Activated naive CD4-positive, alpha-beta T cell treated with anti-CD3 and anti-CD28 coated beads, Interleukin-2, amount 10 ng/mL, durations not matched to agents 7 days and 5 days (primary cell): ENCODE results near the gene PLEKHG7.
"Not testable (repeated sequence)": the region's sequence is repeated elsewhere in the genome, so short reads cannot be mapped to it uniquely, and the experiment has no call there.

Source experiments
- CTCF ChIA-PET: fragments of 350-600 bp; sonication (Branson Sonifier 250); formaldehyde crosslinking; loops from one replicate; lab custom pipeline; 2021; ENCODE audit warnings: antibody characterized with exemption; lab: Charles Lee
- DNase-seq: peaks from one replicate; pipeline ENCODE4 v3.0.0-alpha.2; 2020
- H3K27ac Mint-ChIP-seq: one replicate; pipeline ENCODE4 v1.8.0; 2021; ENCODE audit warnings: mild to moderate bottlenecking, moderate library complexity, mixed read lengths
- H3K27me3 Mint-ChIP-seq: one replicate; pipeline ENCODE4 v1.8.0; 2021; ENCODE audit warnings: mild to moderate bottlenecking, mixed read lengths
- H3K36me3 Mint-ChIP-seq: one replicate; pipeline ENCODE4 v1.8.0; 2021; ENCODE audit warnings: mixed read lengths
- H3K4me1 Mint-ChIP-seq: one replicate; pipeline ENCODE4 v1.8.0; 2021; ENCODE audit warnings: mixed read lengths
- H3K4me3 Mint-ChIP-seq: one replicate; pipeline ENCODE4 v1.8.0; 2021; ENCODE audit warnings: mild to moderate bottlenecking, moderate library complexity, mixed read lengths
- H3K9me3 Mint-ChIP-seq: one replicate; pipeline ENCODE4 v1.8.0; 2021; ENCODE audit warnings: mixed read lengths

The PLEKHG7 gene

GRCh38 chr12:92747151-92747550, 44.4 kb downstream of the PLEKHG7 start:
- H3K36me3 Mint-ChIP-seq = no peaks in the 10 kb centered on the region
- no peak overlapping the region for H3K27ac Mint-ChIP-seq
- no peak for DNase-seq
- CTCF ChIA-PET = no interaction called here
- H3K9me3 Mint-ChIP-seq = no peaks in the 10 kb centered on the region
- no peak overlapping the region for H3K4me3 Mint-ChIP-seq
- no peaks in the 10 kb centered on the region for H3K4me1 Mint-ChIP-seq
- peaks cover 10% of the 10 kb centered on the region for H3K27me3 Mint-ChIP-seq

GRCh38 chr12:92749691-92750090, 46.9 kb downstream of the PLEKHG7 start:
- H3K27me3 Mint-ChIP-seq = peaks cover 14% of the 10 kb centered on the region
- H3K9me3 Mint-ChIP-seq, H3K36me3 Mint-ChIP-seq, H3K4me3 Mint-ChIP-seq, H3K4me1 Mint-ChIP-seq, H3K27ac Mint-ChIP-seq, CTCF ChIA-PET, DNase-seq: not testable (repeated sequence)

- Mint-ChIP-seq H3K9me3 (peaks cover 1% of the 10 kb centered on the region), H3K4me1 (peaks cover 2% of the 10 kb centered on the region), H3K27ac (no peak overlapping the region), H3K27me3 (peaks cover 20% of the 10 kb centered on the region), H3K36me3 (no peaks in the 10 kb centered on the region), H3K4me3 (no peak overlapping the region)
- DNase-seq = no peak
- CTCF ChIA-PET = no interaction called here
These were observed 51.4 kb downstream of the PLEKHG7 start for GRCh38 chr12:92753976-92754885.

- Mint-ChIP-seq H3K4me1 (peaks cover 2% of the 10 kb centered on the region), H3K36me3 (no peaks in the 10 kb centered on the region), H3K4me3 (no peak overlapping the region), H3K27me3 (peaks cover 26% of the 10 kb centered on the region), H3K9me3 (peaks cover 1% of the 10 kb centered on the region), H3K27ac (no peak overlapping the region)
- DNase-seq = no peak
- CTCF ChIA-PET = no interaction called here
These were observed 54.3 kb downstream of the PLEKHG7 start for GRCh38 chr12:92756898-92757596.

- H3K36me3 Mint-ChIP-seq = no peaks in the 10 kb centered on the region
- H3K27ac Mint-ChIP-seq = no peak overlapping the region
- peaks cover 22% of the 10 kb centered on the region for H3K27me3 Mint-ChIP-seq
- H3K4me1 Mint-ChIP-seq = peaks cover 2% of the 10 kb centered on the region
- CTCF ChIA-PET = no interaction called here
- no peak overlapping the region for H3K4me3 Mint-ChIP-seq
- DNase-seq = no peak
- H3K9me3 Mint-ChIP-seq = no peaks in the 10 kb centered on the region
These were observed 54.9 kb downstream of the PLEKHG7 start for GRCh38 chr12:92757597-92758121.

GRCh38 chr12:92759634-92760268, 57.0 kb downstream of the PLEKHG7 start:
- CTCF ChIA-PET = no interaction called here
- Mint-ChIP-seq H3K36me3 (no peaks in the 10 kb centered on the region), H3K9me3 (no peaks in the 10 kb centered on the region), H3K27ac (no peak overlapping the region), H3K4me1 (peaks cover 2% of the 10 kb centered on the region), H3K4me3 (no peak overlapping the region), H3K27me3 (peaks cover 19% of the 10 kb centered on the region)
- DNase-seq = no peak

GRCh38 chr12:92762773-92763172, 60.0 kb downstream of the PLEKHG7 start:
- H3K9me3 Mint-ChIP-seq = no peaks in the 10 kb centered on the region
- H3K4me3 Mint-ChIP-seq = no peak overlapping the region
- peaks cover 4% of the 10 kb centered on the region for H3K4me1 Mint-ChIP-seq
- peaks cover 11% of the 10 kb centered on the region for H3K27me3 Mint-ChIP-seq
- H3K27ac Mint-ChIP-seq = no peak overlapping the region
- CTCF ChIA-PET = no interaction called here
- no peaks in the 10 kb centered on the region for H3K36me3 Mint-ChIP-seq
- DNase-seq = no peak

- CTCF ChIA-PET = interaction anchor here (0.6 kb wide), 1 partner anchor 503 kb away, joined by 3 read pairs; no protein-coding TSS in a partner anchor
- Mint-ChIP-seq H3K27ac (no peak overlapping the region), H3K4me3 (no peak overlapping the region)
These were observed 62.0 kb downstream of the PLEKHG7 start for GRCh38 chr12:92764831-92765230.

GRCh38 chr12:92765871-92766270, 63.1 kb downstream of the PLEKHG7 start:
- peaks cover 5% of the 10 kb centered on the region for H3K27me3 Mint-ChIP-seq
- no peak for DNase-seq
- H3K9me3 Mint-ChIP-seq = no peaks in the 10 kb centered on the region
- CTCF ChIA-PET = no interaction called here
- H3K36me3 Mint-ChIP-seq = no peaks in the 10 kb centered on the region
- no peak overlapping the region for H3K27ac Mint-ChIP-seq
- no peak overlapping the region for H3K4me3 Mint-ChIP-seq
- H3K4me1 Mint-ChIP-seq = peaks cover 33% of the 10 kb centered on the region

More at GRCh38 chr12:92764831-92765230, 62.0 kb downstream of the PLEKHG7 start:
- peaks cover 5% of the 10 kb centered on the region for H3K27me3 Mint-ChIP-seq
- H3K9me3 Mint-ChIP-seq = no peaks in the 10 kb centered on the region
- no peak for DNase-seq
- no peaks in the 10 kb centered on the region for H3K36me3 Mint-ChIP-seq
- peaks cover 25% of the 10 kb centered on the region for H3K4me1 Mint-ChIP-seq

GRCh38 chr12:92769124-92769901, 66.5 kb downstream of the PLEKHG7 start:
- CTCF ChIA-PET = interaction anchor here (0.6 to 1.4 kb wide), 2 partner anchors 14 to 250 kb away, joined by 3 read pairs; no protein-coding TSS in a partner anchor
- H3K27ac Mint-ChIP-seq = peak overlapping the region; percentile 64
- no peak for DNase-seq
- peaks cover 2% of the 10 kb centered on the region for H3K36me3 Mint-ChIP-seq
- peaks cover 39% of the 10 kb centered on the region for H3K4me1 Mint-ChIP-seq
- H3K4me3 Mint-ChIP-seq = no peak overlapping the region
- H3K27me3 Mint-ChIP-seq = no peaks in the 10 kb centered on the region
- H3K9me3 Mint-ChIP-seq = no peaks in the 10 kb centered on the region

- H3K27ac Mint-ChIP-seq = no peak overlapping the region
- no peak for DNase-seq
These were observed 68.2 kb downstream of the PLEKHG7 start for GRCh38 chr12:92771001-92771400.

GRCh38 chr12:92775416-92775815, 72.6 kb downstream of the PLEKHG7 start:
- Mint-ChIP-seq H3K4me1 (peaks cover 9% of the 10 kb centered on the region), H3K9me3 (no peaks in the 10 kb centered on the region), H3K27me3 (no peaks in the 10 kb centered on the region), H3K27ac (no peak overlapping the region), H3K4me3 (no peak overlapping the region), H3K36me3 (peaks cover 22% of the 10 kb centered on the region)
- CTCF ChIA-PET = no interaction called here
- DNase-seq = no peak

More at GRCh38 chr12:92771001-92771400, 68.2 kb downstream of the PLEKHG7 start:
- Mint-ChIP-seq H3K4me1 (peaks cover 39% of the 10 kb centered on the region), H3K9me3 (no peaks in the 10 kb centered on the region), H3K4me3 (no peak overlapping the region), H3K27me3 (no peaks in the 10 kb centered on the region), H3K36me3 (peaks cover 5% of the 10 kb centered on the region)
- CTCF ChIA-PET = no interaction called here

GRCh38 chr12:92778525-92778924, 75.7 kb downstream of the PLEKHG7 start:
- H3K9me3 Mint-ChIP-seq = no peaks in the 10 kb centered on the region
- H3K27me3 Mint-ChIP-seq = no peaks in the 10 kb centered on the region
- no peak overlapping the region for H3K27ac Mint-ChIP-seq
- H3K4me1 Mint-ChIP-seq = no peaks in the 10 kb centered on the region
- no peak overlapping the region for H3K4me3 Mint-ChIP-seq
- CTCF ChIA-PET = no interaction called here
- H3K36me3 Mint-ChIP-seq = peaks cover 22% of the 10 kb centered on the region
- no peak for DNase-seq
